H1 (cell line): Measurements from ENCODE around the gene CDK5R2. TPM values are rescaled to one million over a fixed set of nuclear protein-coding genes. Genes with fewer than 3 reads are reported as not detected.

ENCODE experiments used
- ATF2 ChIP-seq: IDR thresholded peaks from 2 replicates; pipeline ENCODE4 v1.6.1; 2012; ENCODE audit warnings: low read length, inconsistent platforms
- CREB1 ChIP-seq: IDR thresholded peaks from 2 replicates; pipeline ENCODE4 v1.6.1; 2012; ENCODE audit warnings: inconsistent platforms
- CTBP2 ChIP-seq: IDR thresholded peaks from 2 replicates; pipeline ENCODE4 v1.7.0; 2011; ENCODE audit warnings: borderline replicate concordance, mild to moderate bottlenecking, moderate library complexity, mixed read lengths, low read length; ENCODE audit not compliant: insufficient read depth, insufficient read length
- CTCF ChIP-seq, 3 experiments: IDR thresholded peaks; 1 replicate in 2 of 3; 2 replicates in 1 of 3; pipeline versions ENCODE4 v1.5.1 to v1.6.1; 2011; ENCODE audit warnings: low read length in 3 of 3, mild to moderate bottlenecking in 3 of 3, inconsistent platforms in 2 of 3, low read depth in 1 of 3, moderate library complexity in 1 of 3; ENCODE audit not compliant: insufficient read depth in 1 of 3; ENCODE audit errors: control extremely low read depth in 1 of 3
- HDAC2 ChIP-seq, 2 experiments: fragments of 300-600 bp in 1 of 2; sonication (generic) in 1 of 2; IDR thresholded peaks; 2 replicates each; pipeline ENCODE4 v1.6.1; 2011 to 2012; ENCODE audit warnings: low read depth in 2 of 2, low read length in 2 of 2, mild to moderate bottlenecking in 2 of 2, moderate library complexity in 2 of 2, borderline replicate concordance in 1 of 2, inconsistent platforms in 1 of 2
- KDM4A ChIP-seq: IDR thresholded peaks from one replicate; pipeline ENCODE4 v1.7.1; 2012; ENCODE audit warnings: low read depth, mild to moderate bottlenecking, moderate library complexity, low read length, inconsistent platforms; ENCODE audit not compliant: severe bottlenecking
- RNF2 ChIP-seq: fragments of 200-900, 300-1000 bp; sonication (generic); IDR thresholded peaks from 2 replicates; pipeline ENCODE4 v1.7.1; 2016; ENCODE audit warnings: borderline replicate concordance, low read depth, mild to moderate bottlenecking, antibody characterized with exemption, low read length; ENCODE audit not compliant: poor library complexity, severe bottlenecking; ENCODE audit errors: missing control alignments
- SP4 ChIP-seq: IDR thresholded peaks from 2 replicates; pipeline ENCODE4 v1.6.1; 2012; ENCODE audit warnings: low read length, inconsistent platforms
- TCF12 ChIP-seq: IDR thresholded peaks from 2 replicates; pipeline ENCODE4 v1.6.1; 2011; ENCODE audit warnings: low read depth, mild to moderate bottlenecking, low read length
- polyA plus RNA-seq, 7 experiments: library from polyadenylated mRNA; depleted of rRNA in 3 of 7; stranded (reverse) in 5 of 7; unstranded in 2 of 7; fragments of >200 nt in 5 of 7; fragments of 200-250 nt in 2 of 7; gene quantifications; 1 replicate in 5 of 7; 2 replicates in 1 of 7; 4 replicates in 1 of 7; pipeline versions ENCODE4 v1.2.1 to v1.2.3, GENCODE V29; 2011 to 2013; ENCODE audit warnings: missing spikeins in 2 of 7, mixed read lengths in 2 of 7
- total RNA-seq: library from RNA; stranded (reverse); fragmentation: NEBNext Ultra II Directional; extraction: Animal tissue kit (Norgen Biotek cat#: 25700); gene quantifications from 2 replicates; pipeline ENCODE4 v1.2.1, GENCODE V29; 2021

Gene CDK5R2
- total and polyA plus RNA-seq, 2 of the 8 experiments (the other 6 are each of a cell fraction or from before 2014, with no cell fraction given) = 0.14 TPM; not detected in 1

GRCh38 chr2:218979846-218980734, 20.6 kb downstream of the CDK5R2 start (continued):
- TF ChIP-seq CTCF (IDR thresholded peaks at IDR 0.05; ENCODE audit: control extremely low read depth in 1 of 3, insufficient read depth in 1 of 3, low read depth in 1 of 3, low read length in 3 of 3) (peak in 2 of 3 experiments; percentile 94; a peak in 3 of 4 replicates), TCF12 (0 out of 2 replicates have a peak, but pooled peaks have one; percentile 48), ATF2 (0 out of 2 replicates have a peak, but pooled peaks have one; percentile 25), HDAC2 (IDR thresholded peaks at IDR 0.05; ENCODE audit: borderline replicate concordance in 1 of 2, low read depth in 2 of 2, low read length in 2 of 2) (0 out of 4 replicates have a peak, but pooled peaks of 1 of the 2 experiments have one; percentile 35), CTBP2 (peak; percentile 80), KDM4A (peak; percentile 25), SP4 (peak; percentile 64; the same call in 1 of the 2 replicates), RNF2 (no peak), CREB1 (peak; percentile 56)
